Trophoblast cell (in vitro differentiated cells and primary cell): ENCODE measurements around the gene FAM114A1.

Experiments used
- DNase-seq, 2 donors: peaks; one replicate each; pipeline ENCODE4 v3.0.0-alpha.2; 2016
- H2AFZ ChIP-seq: 2 replicates; pipeline ENCODE4 v1.6.1; 2013; ENCODE audit warnings: low read length, moderate library complexity, mild to moderate bottlenecking; ENCODE audit not compliant: insufficient read depth, poor library complexity
- H2AK5ac ChIP-seq: 2 replicates; pipeline ENCODE4 v1.6.1; 2013; ENCODE audit warnings: mild to moderate bottlenecking, low read length
- H2BK120ac ChIP-seq: 2 replicates; pipeline ENCODE4 v1.6.1; 2013; ENCODE audit warnings: low read length, mild to moderate bottlenecking, moderate library complexity; ENCODE audit not compliant: insufficient read depth, poor library complexity
- H2BK12ac ChIP-seq: 2 replicates; pipeline ENCODE4 v1.6.1; 2013; ENCODE audit warnings: mild to moderate bottlenecking, low read length, moderate library complexity
- H2BK5ac ChIP-seq: 2 replicates; pipeline ENCODE4 v1.6.1; 2013; ENCODE audit warnings: low read length, low read depth, moderate library complexity, mild to moderate bottlenecking; ENCODE audit not compliant: poor library complexity
- H3K14ac ChIP-seq: 2 replicates; pipeline ENCODE4 v1.6.1; 2013; ENCODE audit warnings: mild to moderate bottlenecking, low read length
- H3K18ac ChIP-seq: 2 replicates; pipeline ENCODE4 v1.6.1; 2013; ENCODE audit warnings: mild to moderate bottlenecking, low read length
- H3K23ac ChIP-seq: 2 replicates; pipeline ENCODE4 v1.6.1; 2013; ENCODE audit warnings: low read length
- H3K27ac ChIP-seq: 2 replicates; pipeline ENCODE4 v1.5.1; 2013; ENCODE audit warnings: low read depth, mild to moderate bottlenecking, inconsistent platforms, low read length, moderate library complexity
- H3K27me3 ChIP-seq: 2 replicates; pipeline ENCODE4 v1.6.1; 2013; ENCODE audit warnings: inconsistent platforms, mild to moderate bottlenecking, low read length, moderate library complexity; ENCODE audit not compliant: insufficient read depth
- H3K36me3 ChIP-seq, 2 experiments: 1 replicate in 1 of 2; 2 replicates in 1 of 2; pipeline ENCODE4 v1.6.1; 2013; ENCODE audit warnings: low read length in 2 of 2, mild to moderate bottlenecking in 2 of 2, moderate library complexity in 1 of 2; ENCODE audit not compliant: insufficient read depth in 2 of 2, control insufficient read depth in 1 of 2
- H3K4ac ChIP-seq: 2 replicates; pipeline ENCODE4 v1.6.1; 2013; ENCODE audit warnings: low read depth, mild to moderate bottlenecking, low read length, moderate library complexity
- H3K4me1 ChIP-seq, 2 experiments: 1 replicate in 1 of 2; 2 replicates in 1 of 2; pipeline ENCODE4 v1.6.1; 2013; ENCODE audit warnings: low read length in 2 of 2, mild to moderate bottlenecking in 2 of 2, moderate library complexity in 1 of 2; ENCODE audit not compliant: insufficient read depth in 2 of 2, control insufficient read depth in 1 of 2
- H3K4me2 ChIP-seq: 2 replicates; pipeline ENCODE4 v1.6.1; 2013; ENCODE audit warnings: inconsistent platforms, mild to moderate bottlenecking, low read length, moderate library complexity
- H3K4me3 ChIP-seq: 2 replicates; pipeline ENCODE4 v1.5.1; 2013; ENCODE audit warnings: mild to moderate bottlenecking, low read depth, low read length, inconsistent platforms
- H3K79me1 ChIP-seq: one replicate; pipeline ENCODE4 v1.6.1; 2013; ENCODE audit warnings: low read length
- H3K79me2 ChIP-seq: 2 replicates; pipeline ENCODE4 v1.6.1; 2013; ENCODE audit warnings: low read length, mild to moderate bottlenecking; ENCODE audit not compliant: control insufficient read depth, insufficient read depth, poor library complexity
- H3K9ac ChIP-seq: 2 replicates; pipeline ENCODE4 v1.6.1; 2013; ENCODE audit warnings: mild to moderate bottlenecking, low read length
- H3K9me3 ChIP-seq: 2 replicates; pipeline ENCODE4 v1.6.1; 2013; ENCODE audit warnings: low read depth, mild to moderate bottlenecking, control low read depth, inconsistent platforms, low read length; ENCODE audit not compliant: insufficient read depth
- H4K12ac ChIP-seq: 2 replicates; pipeline ENCODE4 v1.6.1; 2013; ENCODE audit warnings: low read depth, mild to moderate bottlenecking, low read length, moderate library complexity
- H4K8ac ChIP-seq: 2 replicates; pipeline ENCODE4 v1.6.1; 2013; ENCODE audit warnings: low read depth, mild to moderate bottlenecking, low read length, moderate library complexity
- H4K91ac ChIP-seq: one replicate; pipeline ENCODE4 v1.6.1; 2013; ENCODE audit warnings: low read depth, mild to moderate bottlenecking, low read length, moderate library complexity
- WGBS: extraction: QIAGEN DNeasy Blood & Tissue Kit; methylation state at CpG from one replicate; pipeline ENCODE4 v1.1.7; 2013; ENCODE audit warnings: missing lambda C conversion rate; ENCODE audit not compliant: insufficient read length, insufficient coverage; ENCODE audit errors: extremely low coverage; 5-methylcytosine and 5-hydroxymethylcytosine counted together

Gene FAM114A1

GRCh38 chr4:38902695-38903094 lies 35.1 kb downstream of the FAM114A1 start:
- H4K8ac ChIP-seq, result no peak overlapping the region
- H2BK120ac ChIP-seq, result no peak overlapping the region
- no peak overlapping the region for H2BK5ac ChIP-seq
- H3K27ac ChIP-seq, result no peak overlapping the region
- no peak overlapping the region for H3K9ac ChIP-seq
- peak in 1 of 2 donors; percentile 19 for DNase-seq
- H3K27me3 ChIP-seq, result no peaks in the 10 kb centered on the region
- no peak overlapping the region for H3K4me2 ChIP-seq
- no peak overlapping the region for H3K4me3 ChIP-seq
- H3K9me3 ChIP-seq, result no peaks in the 10 kb centered on the region
- no peaks in the 10 kb centered on the region for H3K79me1 ChIP-seq
- no peak overlapping the region for H2AK5ac ChIP-seq
- no peak overlapping the region for H3K4ac ChIP-seq
- no peaks in the 10 kb centered on the region for H3K79me2 ChIP-seq
- no peak overlapping the region for H3K23ac ChIP-seq
- H3K14ac ChIP-seq, result no peak overlapping the region
- H3K18ac ChIP-seq, result no peak overlapping the region
- no peak overlapping the region for H2BK12ac ChIP-seq
- H4K12ac ChIP-seq, result no peak overlapping the region
- peaks cover 11 to 37% of the 10 kb centered on the region in 2 experiments for H3K36me3 ChIP-seq
- no peak overlapping the region for H4K91ac ChIP-seq
- H2AFZ ChIP-seq, result no peak overlapping the region
- H3K4me1 ChIP-seq, result no peaks in the 10 kb centered on the region

- no peak overlapping the region for H2BK12ac ChIP-seq
- no peak overlapping the region for H3K9ac ChIP-seq
- DNase-seq, result no peak
- H3K36me3 ChIP-seq, result peaks cover 11 to 38% of the 10 kb centered on the region in 2 experiments
- no peaks in the 10 kb centered on the region for H3K9me3 ChIP-seq
- no peak overlapping the region for H3K18ac ChIP-seq
- no peak overlapping the region for H3K4me3 ChIP-seq
- no peaks in the 10 kb centered on the region for H3K4me1 ChIP-seq
- H3K27me3 ChIP-seq, result no peaks in the 10 kb centered on the region
- H3K79me1 ChIP-seq, result no peaks in the 10 kb centered on the region
- H2AFZ ChIP-seq, result no peak overlapping the region
- no peaks in the 10 kb centered on the region for H3K79me2 ChIP-seq
- no peak overlapping the region for H3K4ac ChIP-seq
- H3K14ac ChIP-seq, result no peak overlapping the region
- H2BK5ac ChIP-seq, result no peak overlapping the region
- no peak overlapping the region for H4K12ac ChIP-seq
- H2BK120ac ChIP-seq, result no peak overlapping the region
- H3K4me2 ChIP-seq, result no peak overlapping the region
- no peak overlapping the region for H4K8ac ChIP-seq
- no peak overlapping the region for H4K91ac ChIP-seq
- H3K23ac ChIP-seq, result no peak overlapping the region
- no peak overlapping the region for H2AK5ac ChIP-seq
- no CpG with 5 or more reads among the region's 10 CpGs for WGBS
- H3K27ac ChIP-seq, result no peak overlapping the region
These were observed 36.6 kb downstream of the FAM114A1 start for GRCh38 chr4:38904090-38904666.

- H3K4me2 ChIP-seq, result no peak overlapping the region
- no peaks in the 10 kb centered on the region for H3K79me1 ChIP-seq
- no peak overlapping the region for H2BK120ac ChIP-seq
- H3K18ac ChIP-seq, result no peak overlapping the region
- no peak overlapping the region for H3K23ac ChIP-seq
- no peak overlapping the region for H3K14ac ChIP-seq
- no peak overlapping the region for H2AK5ac ChIP-seq
- H4K91ac ChIP-seq, result no peak overlapping the region
- H3K79me2 ChIP-seq, result no peaks in the 10 kb centered on the region
- no peak overlapping the region for H2BK5ac ChIP-seq
- no peak overlapping the region for H2BK12ac ChIP-seq
- no peak overlapping the region for H3K4me3 ChIP-seq
- H3K9me3 ChIP-seq, result no peaks in the 10 kb centered on the region
- H4K8ac ChIP-seq, result no peak overlapping the region
- H3K4ac ChIP-seq, result no peak overlapping the region
- no CpG with 5 or more reads among the region's 3 CpGs for WGBS
- no peak overlapping the region for H3K9ac ChIP-seq
- peaks cover 13 to 39% of the 10 kb centered on the region in 2 experiments for H3K36me3 ChIP-seq
- no peak overlapping the region for H2AFZ ChIP-seq
- no peaks in the 10 kb centered on the region for H3K27me3 ChIP-seq
- H4K12ac ChIP-seq, result no peak overlapping the region
- DNase-seq, result no peak
- H3K27ac ChIP-seq, result no peak overlapping the region
- H3K4me1 ChIP-seq, result no peaks in the 10 kb centered on the region
These were observed 37.1 kb downstream of the FAM114A1 start for GRCh38 chr4:38904682-38905081.

GRCh38 chr4:38905652-38906385 lies 38.2 kb downstream of the FAM114A1 start:
- Histone ChIP-seq H4K91ac (no peak overlapping the region), H3K9me3 (no peaks in the 10 kb centered on the region), H2BK12ac (no peak overlapping the region), H3K27ac (no peak overlapping the region), H3K4me1 (no peaks in the 10 kb centered on the region), H3K79me2 (no peaks in the 10 kb centered on the region), H3K4me2 (no peak overlapping the region), H2AK5ac (no peak overlapping the region), H4K8ac (no peak overlapping the region), H3K18ac (no peak overlapping the region), H3K4ac (no peak overlapping the region), H2AFZ (no peak overlapping the region), H3K36me3 (peaks cover 22 to 50% of the 10 kb centered on the region in 2 experiments), H3K14ac (no peak overlapping the region), H3K27me3 (no peaks in the 10 kb centered on the region), H3K23ac (no peak overlapping the region), H3K9ac (no peak overlapping the region), H3K79me1 (no peaks in the 10 kb centered on the region), H4K12ac (no peak overlapping the region), H3K4me3 (no peak overlapping the region), H2BK120ac (no peak overlapping the region), H2BK5ac (no peak overlapping the region)
- no CpG with 5 or more reads among the region's 10 CpGs for WGBS
- DNase-seq, result no peak
